ENCODE measurements around the gene NCOA5. TPM values are rescaled to one million over a fixed set of nuclear protein-coding genes. Genes with fewer than 3 reads are reported as not detected.

NCOA5 gene
- total and polyA plus RNA-seq, 9 of the 15 experiments (the other 6 are each of a cell fraction or from before 2014, with no cell fraction given): 3.9 to 22.8 (median 13.8) TPM

DNA sequence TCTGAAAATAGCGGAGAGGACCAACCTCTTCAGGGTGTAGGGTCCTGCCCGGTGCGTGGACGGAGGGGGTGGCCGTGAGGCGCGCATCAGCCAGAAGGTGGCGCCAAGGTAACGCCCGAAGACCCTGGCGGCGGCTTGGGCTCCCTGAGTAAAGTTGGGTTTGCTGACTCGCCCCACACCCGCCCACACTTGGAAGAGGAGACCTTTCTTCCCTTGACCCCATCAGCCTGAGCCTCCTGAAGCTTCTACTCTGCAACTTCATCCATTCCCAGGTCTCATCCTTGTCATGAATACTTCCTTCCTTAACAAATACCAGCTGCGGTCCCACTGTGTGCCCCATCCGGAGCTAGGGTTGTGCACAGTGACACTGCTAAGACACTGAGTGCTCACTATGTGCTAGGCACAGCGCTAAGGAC is 43.0 kb upstream of the NCOA5 start (continued):
- TF ChIP-seq TOE1 (IDR thresholded peaks at IDR 0.05; ENCODE audit: borderline replicate concordance) (no peak), TOE1 (CRISPR knock-in tag; IDR thresholded peaks at IDR 0.05; ENCODE audit: borderline replicate concordance, low read depth) (no peak), HNRNPUL1 (IDR thresholded peaks at IDR 0.05; ENCODE audit: low read length) (no peak), IFI16 (CRISPR knock-in tag; IDR thresholded peaks at IDR 0.05) (no peak), CBX2 (IDR thresholded peaks at IDR 0.05; ENCODE audit: insufficient read depth, low read length, poor library complexity, severe bottlenecking) (no peak), EP400 (IDR thresholded peaks at IDR 0.05) (no peak), ZNF316 (IDR thresholded peaks at IDR 0.05) (peak; percentile 3; the same call in 1 of the 2 replicates), FOXK1 (CRISPR knock-in tag; IDR thresholded peaks at IDR 0.05; ENCODE audit: borderline replicate concordance) (no peak), TAF9B (IDR thresholded peaks at IDR 0.05; ENCODE audit: partially characterized antibody) (no peak), JUNB (CRISPR knock-in tag; conservative IDR thresholded peaks at IDR 0.05) (no peak)
- TF ChIP-seq, protein P1, sequence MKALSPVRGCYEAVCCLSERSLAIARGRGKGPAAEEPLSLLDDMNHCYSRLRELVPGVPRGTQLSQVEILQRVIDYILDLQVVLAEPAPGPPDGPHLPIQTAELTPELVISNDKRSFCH (CRISPR knock-in tag; IDR thresholded peaks at IDR 0.05): no peak
- TF ChIP-seq, protein P1 (tag; IDR thresholded peaks at IDR 0.05): no peak
- TF ChIP-seq, protein P2, sequence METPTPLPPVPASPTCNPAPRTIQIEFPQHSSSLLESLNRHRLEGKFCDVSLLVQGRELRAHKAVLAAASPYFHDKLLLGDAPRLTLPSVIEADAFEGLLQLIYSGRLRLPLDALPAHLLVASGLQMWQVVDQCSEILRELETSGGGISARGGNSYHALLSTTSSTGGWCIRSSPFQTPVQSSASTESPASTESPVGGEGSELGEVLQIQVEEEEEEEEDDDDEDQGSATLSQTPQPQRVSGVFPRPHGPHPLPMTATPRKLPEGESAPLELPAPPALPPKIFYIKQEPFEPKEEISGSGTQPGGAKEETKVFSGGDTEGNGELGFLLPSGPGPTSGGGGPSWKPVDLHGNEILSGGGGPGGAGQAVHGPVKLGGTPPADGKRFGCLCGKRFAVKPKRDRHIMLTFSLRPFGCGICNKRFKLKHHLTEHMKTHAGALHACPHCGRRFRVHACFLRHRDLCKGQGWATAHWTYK (CRISPR knock-in tag; IDR thresholded peaks at IDR 0.05): no peak
